OCI-LY1 (cell line): ENCODE measurements around the gene SLC27A4.
A peak's percentile ranks its signal among the peaks of the same experiment; 100 is the strongest.

Experiments used
- H2AFZ ChIP-seq: fragments of 200-600 bp; sonication (generic), shearing (Covaris generic); 2 replicates; pipeline ENCODE4 v1.6.0; 2014; ENCODE audit warnings: antibody characterized with exemption, mild to moderate bottlenecking, low read length
- H3F3A ChIP-seq: fragments of 200-600 bp; sonication (generic), shearing (Covaris generic); 2 replicates; pipeline ENCODE4 v1.6.0; 2014; ENCODE audit warnings: mild to moderate bottlenecking, antibody characterized with exemption, low read length, moderate library complexity; ENCODE audit not compliant: insufficient read depth
- H3K27ac ChIP-seq: fragments of 200-600 bp; sonication (generic); 2 replicates; pipeline ENCODE4 v1.5.1; 2014; ENCODE audit warnings: low read length, mixed run types, mild to moderate bottlenecking, low read depth; ENCODE audit not compliant: poor library complexity, severe bottlenecking
- H3K27me3 ChIP-seq: fragments of 200-600 bp; sonication (generic); 2 replicates; pipeline ENCODE4 v1.6.0; 2014; ENCODE audit warnings: antibody characterized with exemption, mild to moderate bottlenecking, low read length, moderate library complexity; ENCODE audit not compliant: insufficient read depth
- H3K36me3 ChIP-seq: fragments of 200-600 bp; sonication (generic); 2 replicates; pipeline ENCODE4 v1.6.1; 2014; ENCODE audit warnings: mild to moderate bottlenecking, antibody characterized with exemption, low read length, moderate library complexity, mixed read lengths; ENCODE audit not compliant: insufficient read depth
- H3K4me1 ChIP-seq: fragments of 200-600 bp; sonication (generic); 2 replicates; pipeline ENCODE4 v1.5.1; 2014; ENCODE audit warnings: mild to moderate bottlenecking, low read length, moderate library complexity; ENCODE audit not compliant: insufficient read depth, severe bottlenecking
- H3K4me2 ChIP-seq: fragments of 200-600 bp; sonication (generic), shearing (Covaris generic); 2 replicates; pipeline ENCODE4 v1.6.1; 2014; ENCODE audit warnings: low read length
- H3K4me3 ChIP-seq: fragments of 200-600 bp; sonication (generic); 2 replicates; pipeline ENCODE4 v1.5.1; 2014; ENCODE audit warnings: low read length, low read depth, mild to moderate bottlenecking, mixed read lengths; ENCODE audit not compliant: poor library complexity, severe bottlenecking
- H3K79me2 ChIP-seq: fragments of 200-600 bp; shearing (Covaris generic); 2 replicates; pipeline ENCODE4 v1.6.1; 2016; ENCODE audit warnings: mixed run types, low read length, mixed read lengths; ENCODE audit not compliant: insufficient read depth
- H3K9ac ChIP-seq: fragments of 200-600 bp; sonication (generic), shearing (Covaris generic); 2 replicates; pipeline ENCODE4 v1.6.1; 2014; ENCODE audit warnings: mild to moderate bottlenecking, low read length, mixed read lengths
- H3K9me2 ChIP-seq: fragments of 200-600 bp; sonication (generic), shearing (Covaris generic); 2 replicates; pipeline ENCODE4 v1.6.1; 2014; ENCODE audit warnings: low read depth, mild to moderate bottlenecking, low read length, mixed read lengths
- H3K9me3 ChIP-seq: fragments of 200-600 bp; shearing (Covaris generic); 2 replicates; pipeline ENCODE4 v1.6.1; 2014; ENCODE audit warnings: low read length, mixed read lengths
- H4K20me1 ChIP-seq: fragments of 200-600 bp; sonication (generic), shearing (Covaris generic); 2 replicates; pipeline ENCODE4 v1.6.0; 2016; ENCODE audit warnings: mild to moderate bottlenecking, low read length; ENCODE audit not compliant: insufficient read depth
- EZH2 ChIP-seq: fragments of 200-600 bp; sonication (generic), shearing (Covaris generic); IDR thresholded peaks from 2 replicates; pipeline ENCODE4 v1.8.0; 2017; ENCODE audit warnings: borderline replicate concordance, mixed run types, mild to moderate bottlenecking, antibody characterized with exemption, low read length, moderate library complexity, mixed read lengths
- TF ChIP-seq, protein P1 (sequence below): fragments of 200-600 bp; sonication (generic), shearing (Covaris generic); IDR thresholded peaks from 2 replicates; pipeline ENCODE4 v1.5.1; 2017; ENCODE audit warnings: mild to moderate bottlenecking, antibody characterized with exemption, low read length, moderate library complexity, mixed read lengths

The SLC27A4 gene

DNA sequence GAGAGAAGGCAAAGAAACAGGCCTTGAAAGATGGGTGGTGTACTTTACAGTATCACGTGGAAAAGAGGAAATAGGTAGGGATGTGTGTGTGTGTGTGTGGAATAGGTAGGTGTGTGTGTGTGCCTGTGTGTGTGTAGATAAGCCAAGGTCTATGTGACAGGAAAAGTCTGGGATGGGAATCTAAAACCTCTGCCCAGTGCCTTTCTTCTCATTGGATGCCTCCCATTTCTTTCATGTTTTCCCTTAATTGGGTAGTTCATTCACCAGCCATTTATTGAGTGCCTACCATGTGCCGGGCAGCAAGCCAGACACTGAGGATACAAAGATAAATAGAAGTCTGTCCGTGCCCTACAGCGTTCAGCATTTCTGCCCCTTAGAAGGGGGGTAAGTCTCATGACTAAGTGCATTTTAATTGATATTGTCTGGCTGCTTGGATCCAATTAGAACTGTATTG is 31.9 kb downstream of the SLC27A4 start:
- H4K20me1 ChIP-seq = no peaks in the 10 kb centered on the region
- H3K36me3 ChIP-seq = peaks cover 15% of the 10 kb centered on the region; the same call in 1 of the 2 replicates
- H3K4me1 ChIP-seq = peaks cover 21% of the 10 kb centered on the region
- no peaks in the 10 kb centered on the region for H3K9me3 ChIP-seq
- TF ChIP-seq, protein P1, sequence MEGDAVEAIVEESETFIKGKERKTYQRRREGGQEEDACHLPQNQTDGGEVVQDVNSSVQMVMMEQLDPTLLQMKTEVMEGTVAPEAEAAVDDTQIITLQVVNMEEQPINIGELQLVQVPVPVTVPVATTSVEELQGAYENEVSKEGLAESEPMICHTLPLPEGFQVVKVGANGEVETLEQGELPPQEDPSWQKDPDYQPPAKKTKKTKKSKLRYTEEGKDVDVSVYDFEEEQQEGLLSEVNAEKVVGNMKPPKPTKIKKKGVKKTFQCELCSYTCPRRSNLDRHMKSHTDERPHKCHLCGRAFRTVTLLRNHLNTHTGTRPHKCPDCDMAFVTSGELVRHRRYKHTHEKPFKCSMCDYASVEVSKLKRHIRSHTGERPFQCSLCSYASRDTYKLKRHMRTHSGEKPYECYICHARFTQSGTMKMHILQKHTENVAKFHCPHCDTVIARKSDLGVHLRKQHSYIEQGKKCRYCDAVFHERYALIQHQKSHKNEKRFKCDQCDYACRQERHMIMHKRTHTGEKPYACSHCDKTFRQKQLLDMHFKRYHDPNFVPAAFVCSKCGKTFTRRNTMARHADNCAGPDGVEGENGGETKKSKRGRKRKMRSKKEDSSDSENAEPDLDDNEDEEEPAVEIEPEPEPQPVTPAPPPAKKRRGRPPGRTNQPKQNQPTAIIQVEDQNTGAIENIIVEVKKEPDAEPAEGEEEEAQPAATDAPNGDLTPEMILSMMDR = no peak
- no peak for TF ChIP-seq EZH2
- no peaks in the 10 kb centered on the region for H3K27me3 ChIP-seq
- peak overlapping the region; percentile 78 for H3K9ac ChIP-seq
- H3K27ac ChIP-seq = no peak overlapping the region
- H2AFZ ChIP-seq = no peak overlapping the region
- H3K4me3 ChIP-seq = peak overlapping the region; percentile 85
- H3K4me2 ChIP-seq = peak overlapping the region; percentile 96
- no peaks in the 10 kb centered on the region for H3F3A ChIP-seq
- peaks cover 22% of the 10 kb centered on the region for H3K79me2 ChIP-seq
- H3K9me2 ChIP-seq = no peaks in the 10 kb centered on the region

DNA sequence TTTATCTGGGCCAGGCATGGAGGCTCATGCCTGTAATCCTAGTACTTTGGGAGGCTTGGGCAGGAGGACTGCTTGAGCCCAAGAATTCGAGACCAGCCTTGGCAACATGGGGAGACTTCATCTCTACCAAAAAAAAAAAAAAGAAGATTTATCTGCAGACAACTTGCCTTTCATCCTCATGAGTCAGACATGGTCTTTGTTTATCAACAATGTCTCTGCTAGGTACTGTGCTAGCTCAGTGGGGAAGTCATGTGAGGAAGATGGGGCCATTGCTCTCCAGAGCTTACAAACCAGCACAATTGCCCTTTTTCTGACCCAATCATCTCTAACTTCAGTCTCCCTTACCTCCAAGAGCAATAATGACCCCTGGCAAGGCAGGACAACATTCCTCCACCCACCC is 32.5 kb downstream of the SLC27A4 start:
- H3K36me3 ChIP-seq = peaks cover 17% of the 10 kb centered on the region; the same call in 1 of the 2 replicates
- H3F3A ChIP-seq = no peaks in the 10 kb centered on the region
- H3K4me2 ChIP-seq = peak overlapping the region; percentile 96
- H3K9me3 ChIP-seq = no peaks in the 10 kb centered on the region
- H3K27me3 ChIP-seq = no peaks in the 10 kb centered on the region
- no peaks in the 10 kb centered on the region for H3K9me2 ChIP-seq
- peaks cover 22% of the 10 kb centered on the region for H3K79me2 ChIP-seq
- peak overlapping the region; percentile 78; the same call in 1 of the 2 replicates for H3K9ac ChIP-seq
- peak overlapping the region; percentile 85 for H3K4me3 ChIP-seq
- H2AFZ ChIP-seq = no peak overlapping the region
- TF ChIP-seq, protein P1 = no peak
- TF ChIP-seq EZH2 = no peak
- no peak overlapping the region for H3K27ac ChIP-seq
- H3K4me1 ChIP-seq = peaks cover 21% of the 10 kb centered on the region
- H4K20me1 ChIP-seq = no peaks in the 10 kb centered on the region

DNA sequence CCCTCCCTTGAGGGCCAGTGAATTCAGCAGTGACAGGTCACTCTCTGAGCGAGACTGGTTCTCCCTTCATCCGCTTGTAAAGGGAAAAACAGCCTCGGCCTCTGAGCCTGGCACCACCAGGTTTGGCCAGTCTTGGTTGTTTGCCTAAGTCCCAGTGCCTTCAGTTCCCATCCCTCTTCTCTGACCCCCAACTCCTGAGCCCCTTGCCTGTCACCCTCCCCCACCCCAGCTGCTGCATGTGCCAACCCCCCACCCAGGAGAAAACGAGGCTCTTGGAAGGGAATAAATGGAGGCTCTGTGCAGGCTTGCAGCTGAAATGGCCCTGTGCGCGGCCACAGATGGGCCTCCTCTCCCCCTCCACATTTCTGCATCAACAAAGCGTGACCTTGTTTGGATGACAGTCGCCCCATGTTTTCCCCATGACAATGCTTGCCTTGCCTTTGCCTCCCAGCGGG is 33.9 kb downstream of the SLC27A4 start:
- peaks cover 25% of the 10 kb centered on the region for H3K36me3 ChIP-seq
- no peak overlapping the region for H2AFZ ChIP-seq
- no peak overlapping the region for H3K9ac ChIP-seq
- TF ChIP-seq EZH2 = no peak
- TF ChIP-seq, protein P1 = no peak
- peaks cover 22% of the 10 kb centered on the region for H3K79me2 ChIP-seq
- H3K4me3 ChIP-seq = no peak overlapping the region
- H4K20me1 ChIP-seq = no peaks in the 10 kb centered on the region
- H3K4me1 ChIP-seq = peaks cover 21% of the 10 kb centered on the region
- no peaks in the 10 kb centered on the region for H3K27me3 ChIP-seq
- H3K9me3 ChIP-seq = no peaks in the 10 kb centered on the region
- H3K9me2 ChIP-seq = no peaks in the 10 kb centered on the region
- H3K27ac ChIP-seq = no peak overlapping the region
- H3K4me2 ChIP-seq = no peak overlapping the region
- H3F3A ChIP-seq = no peaks in the 10 kb centered on the region
